Type B pancreatic cell (in vitro differentiated cells): Measurements from ENCODE around the gene DPH6. TPM values are rescaled to one million over a fixed set of nuclear protein-coding genes. Genes with fewer than 3 reads are reported as not detected.

Experiments
- DNase-seq: peaks from one replicate; pipeline ENCODE4 v3.0.0; 2021; ENCODE audit warnings: mixed read lengths; ENCODE audit not compliant: unreplicated experiment; ENCODE audit errors: extremely low spot score
- H3K27ac Mint-ChIP-seq: 2 replicates; pipeline ENCODE4 v1.8.0; 2021; ENCODE audit warnings: mild to moderate bottlenecking, mixed read lengths
- H3K27me3 Mint-ChIP-seq: 2 replicates; pipeline ENCODE4 v1.8.0; 2021; ENCODE audit warnings: mixed read lengths
- H3K36me3 Mint-ChIP-seq: 2 replicates; pipeline ENCODE4 v1.8.0; 2021; ENCODE audit warnings: mixed read lengths
- H3K4me1 Mint-ChIP-seq: one replicate; pipeline ENCODE4 v1.8.0; 2021; ENCODE audit warnings: mixed read lengths; ENCODE audit not compliant: unreplicated experiment
- H3K4me3 Mint-ChIP-seq: 2 replicates; pipeline ENCODE4 v1.8.0; 2021; ENCODE audit warnings: mild to moderate bottlenecking, mixed read lengths
- H3K9me3 Mint-ChIP-seq: 2 replicates; pipeline ENCODE4 v1.8.0; 2021; ENCODE audit warnings: mixed read lengths
- total RNA-seq: library from RNA; stranded (reverse); gene quantifications from 2 replicates; pipeline ENCODE4 v1.2.1, GENCODE V29; 2021; ENCODE audit warnings: low replicate concordance
- TF ChIP-seq, protein P1 (sequence below): fragments of 200-600 bp; sonication (generic); conservative IDR thresholded peaks from 2 replicates; pipeline ENCODE4 v1.5.0; 2021; ENCODE audit warnings: antibody characterized with exemption, mild to moderate bottlenecking

DPH6 gene
- total RNA-seq, 1 donor from 2014 or later: 13.5 TPM

DNA sequence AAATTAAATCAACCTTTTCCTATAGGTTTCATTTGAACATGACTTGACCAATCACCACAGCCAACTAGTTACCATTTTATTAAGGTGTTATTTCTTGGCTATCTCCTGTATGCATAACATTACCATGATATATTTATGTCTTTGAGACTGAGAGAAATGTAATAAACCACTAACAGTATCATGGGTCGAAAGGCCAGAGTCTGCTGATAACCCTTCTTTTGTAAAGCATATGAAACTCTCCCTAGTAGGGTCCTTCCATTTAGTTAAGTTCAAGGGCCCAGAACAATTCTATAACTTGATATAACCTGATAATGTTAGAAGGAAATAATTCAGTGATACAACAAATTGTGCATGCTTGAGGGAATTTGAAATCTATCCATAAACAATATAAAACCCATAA is 14.3 kb upstream of the DPH6 start:
- DNase-seq: no peak
- Mint-ChIP-seq H3K4me1 (peaks cover 4% of the 10 kb centered on the region), H3K4me3 (no peak overlapping the region), H3K9me3 (peaks cover 4% of the 10 kb centered on the region), H3K27ac (no peak overlapping the region), H3K36me3 (no peaks in the 10 kb centered on the region), H3K27me3 (no peaks in the 10 kb centered on the region)
- TF ChIP-seq, protein P1, sequence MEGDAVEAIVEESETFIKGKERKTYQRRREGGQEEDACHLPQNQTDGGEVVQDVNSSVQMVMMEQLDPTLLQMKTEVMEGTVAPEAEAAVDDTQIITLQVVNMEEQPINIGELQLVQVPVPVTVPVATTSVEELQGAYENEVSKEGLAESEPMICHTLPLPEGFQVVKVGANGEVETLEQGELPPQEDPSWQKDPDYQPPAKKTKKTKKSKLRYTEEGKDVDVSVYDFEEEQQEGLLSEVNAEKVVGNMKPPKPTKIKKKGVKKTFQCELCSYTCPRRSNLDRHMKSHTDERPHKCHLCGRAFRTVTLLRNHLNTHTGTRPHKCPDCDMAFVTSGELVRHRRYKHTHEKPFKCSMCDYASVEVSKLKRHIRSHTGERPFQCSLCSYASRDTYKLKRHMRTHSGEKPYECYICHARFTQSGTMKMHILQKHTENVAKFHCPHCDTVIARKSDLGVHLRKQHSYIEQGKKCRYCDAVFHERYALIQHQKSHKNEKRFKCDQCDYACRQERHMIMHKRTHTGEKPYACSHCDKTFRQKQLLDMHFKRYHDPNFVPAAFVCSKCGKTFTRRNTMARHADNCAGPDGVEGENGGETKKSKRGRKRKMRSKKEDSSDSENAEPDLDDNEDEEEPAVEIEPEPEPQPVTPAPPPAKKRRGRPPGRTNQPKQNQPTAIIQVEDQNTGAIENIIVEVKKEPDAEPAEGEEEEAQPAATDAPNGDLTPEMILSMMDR: no peak

GRCh38 chr15:35559683-35560082 is 13.7 kb upstream of the DPH6 start:
- DNase-seq: no peak
- H3K4me1 Mint-ChIP-seq: peaks cover 4% of the 10 kb centered on the region
- peaks cover 4% of the 10 kb centered on the region for H3K9me3 Mint-ChIP-seq
- H3K27me3 Mint-ChIP-seq: no peaks in the 10 kb centered on the region
- no peaks in the 10 kb centered on the region for H3K36me3 Mint-ChIP-seq
- no peak overlapping the region for H3K4me3 Mint-ChIP-seq
- TF ChIP-seq, protein P1: no peak
- no peak overlapping the region for H3K27ac Mint-ChIP-seq

DNA sequence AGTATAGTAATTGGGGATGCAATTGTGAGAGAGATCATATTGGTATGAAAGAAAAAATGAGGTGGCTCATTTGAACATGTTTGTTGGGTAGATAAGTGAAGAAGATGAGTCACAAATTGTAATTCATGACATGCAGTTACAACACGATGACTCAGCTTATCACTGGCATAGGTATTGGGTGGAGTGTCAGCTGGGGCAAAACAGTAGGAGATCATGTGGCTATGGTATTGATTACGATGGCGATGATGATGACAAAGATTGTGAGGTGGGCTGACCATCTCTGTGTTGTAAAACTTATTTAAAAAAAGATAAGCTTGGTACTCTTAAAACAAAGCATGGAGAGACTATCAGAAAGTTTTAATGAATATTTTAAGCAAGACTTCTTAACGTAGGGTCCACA is 11.6 kb upstream of the DPH6 start:
- Mint-ChIP-seq H3K27me3 (no peaks in the 10 kb centered on the region), H3K27ac (no peak overlapping the region), H3K9me3 (peaks cover 4% of the 10 kb centered on the region), H3K36me3 (no peaks in the 10 kb centered on the region), H3K4me1 (peaks cover 4% of the 10 kb centered on the region), H3K4me3 (no peak overlapping the region)
- DNase-seq: no peak
- TF ChIP-seq, protein P1: no peak

DNA sequence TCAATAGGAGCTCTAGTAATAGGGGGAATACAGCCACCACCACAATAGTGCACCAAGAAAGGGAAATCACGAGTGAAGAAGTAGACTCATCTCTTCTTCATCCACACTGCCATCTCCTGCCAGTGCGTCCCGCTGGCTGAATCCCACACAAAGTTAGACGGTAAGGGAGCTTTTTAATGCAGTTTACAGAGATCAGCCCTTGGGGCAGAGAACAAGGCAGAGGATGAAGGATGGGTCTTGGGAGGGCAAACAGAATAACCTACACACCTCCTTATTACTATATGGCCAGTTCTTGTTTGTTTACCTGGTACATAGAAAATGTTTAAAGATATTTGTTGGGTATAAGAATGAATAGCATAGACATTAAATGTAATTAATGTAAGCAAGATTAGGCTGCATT is 11.0 kb upstream of the DPH6 start:
- TF ChIP-seq, protein P1: no peak
- H3K9me3 Mint-ChIP-seq: peaks cover 4% of the 10 kb centered on the region
- H3K27ac Mint-ChIP-seq: no peak overlapping the region
- no peaks in the 10 kb centered on the region for H3K36me3 Mint-ChIP-seq
- no peak for DNase-seq
- H3K27me3 Mint-ChIP-seq: no peaks in the 10 kb centered on the region
- H3K4me3 Mint-ChIP-seq: no peak overlapping the region
- peaks cover 4% of the 10 kb centered on the region for H3K4me1 Mint-ChIP-seq

GRCh38 chr15:35555244-35555643 is 9.3 kb upstream of the DPH6 start:
- TF ChIP-seq, protein P1: no peak
- no peak for DNase-seq
- H3K4me3 Mint-ChIP-seq: no peak overlapping the region
- H3K9me3 Mint-ChIP-seq: no peaks in the 10 kb centered on the region
- H3K27ac Mint-ChIP-seq: no peak overlapping the region
- H3K27me3 Mint-ChIP-seq: no peaks in the 10 kb centered on the region
- no peaks in the 10 kb centered on the region for H3K36me3 Mint-ChIP-seq
- H3K4me1 Mint-ChIP-seq: no peaks in the 10 kb centered on the region

GRCh38 chr15:35550957-35551356 is 5.0 kb upstream of the DPH6 start:
- H3K27me3 Mint-ChIP-seq: no peaks in the 10 kb centered on the region
- peaks cover 4% of the 10 kb centered on the region for H3K36me3 Mint-ChIP-seq
- H3K27ac Mint-ChIP-seq: no peak overlapping the region
- DNase-seq: no peak
- H3K4me3 Mint-ChIP-seq: no peak overlapping the region
- H3K4me1 Mint-ChIP-seq: peaks cover 13% of the 10 kb centered on the region
- H3K9me3 Mint-ChIP-seq: peaks cover 5% of the 10 kb centered on the region
- TF ChIP-seq, protein P1: no peak
